HL-60/S4 (cell line): ENCODE measurements around the gene MTFMT.
"Not testable (repeated sequence)": the region's sequence is repeated elsewhere in the genome, so short reads cannot be mapped to it uniquely, and the experiment has no call there.

ENCODE experiments used
- in situ Hi-C: fragments of 300-500 bp; cut with MboI; formaldehyde crosslinking; loops from 2 replicates; pipeline ENCODE4 v1.14.3; 2022; ENCODE audit warnings: low sequenced_read_pairs

The MTFMT gene

DNA sequence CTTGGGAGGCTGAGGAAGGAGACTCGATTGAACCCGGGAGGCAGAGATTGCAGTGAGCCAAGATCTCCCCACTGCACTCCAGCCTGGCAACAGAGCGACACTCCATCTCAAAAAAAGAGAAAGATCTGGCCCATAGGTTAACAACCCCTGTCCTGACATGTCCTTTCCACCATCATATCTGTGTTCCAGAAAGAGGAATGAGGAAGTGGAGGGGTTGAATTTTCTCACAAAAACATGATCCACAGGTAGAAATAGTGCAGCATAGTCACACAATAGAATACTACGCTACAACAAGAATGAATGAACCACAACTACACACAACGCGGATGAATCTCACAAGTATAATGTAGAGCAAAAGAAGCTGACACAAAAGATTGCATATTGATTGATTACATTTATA is 11.0 kb upstream of the MTFMT start:
- in situ Hi-C loops = no loop called here

DNA sequence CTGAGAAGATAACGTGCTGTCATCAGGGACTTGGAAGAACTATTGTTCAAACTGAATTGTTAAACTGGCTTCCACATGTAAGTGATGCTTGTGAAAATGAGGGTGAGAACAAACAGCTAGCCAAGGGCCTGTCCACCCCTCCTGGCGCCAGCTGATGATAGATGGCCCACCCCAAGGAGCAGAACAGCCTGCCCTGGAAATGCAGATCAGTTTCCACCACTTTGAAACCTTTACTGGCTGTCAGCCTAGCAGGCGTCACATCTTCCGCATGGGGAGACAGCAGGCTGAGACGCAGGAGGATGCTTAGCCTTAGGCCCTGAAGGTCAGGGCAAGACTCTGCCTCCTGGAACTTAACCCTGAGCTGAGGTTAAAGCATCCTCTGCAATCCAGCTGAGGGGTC is 9.4 kb upstream of the MTFMT start:
- in situ Hi-C loops = no loop called here

DNA sequence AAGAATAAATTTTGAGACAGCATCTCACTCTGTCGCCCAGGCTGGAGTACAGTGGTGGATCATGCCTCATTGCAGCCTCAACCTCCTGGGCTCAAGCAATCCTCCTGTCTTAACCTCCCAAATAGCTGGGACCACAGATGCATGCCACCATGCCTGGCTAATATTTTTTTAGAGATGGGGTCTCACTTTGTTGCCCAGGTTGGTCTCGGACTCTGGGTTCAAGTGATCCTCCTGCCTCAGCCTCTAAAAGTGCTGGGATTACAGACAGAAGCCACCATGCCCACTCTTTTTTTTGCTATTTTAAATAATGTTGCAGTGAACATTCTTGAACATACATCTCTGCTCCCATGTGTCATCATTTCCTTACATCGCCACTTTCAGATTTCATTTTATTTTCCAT is 9.0 kb upstream of the MTFMT start:
- in situ Hi-C loops = no loop called here

DNA sequence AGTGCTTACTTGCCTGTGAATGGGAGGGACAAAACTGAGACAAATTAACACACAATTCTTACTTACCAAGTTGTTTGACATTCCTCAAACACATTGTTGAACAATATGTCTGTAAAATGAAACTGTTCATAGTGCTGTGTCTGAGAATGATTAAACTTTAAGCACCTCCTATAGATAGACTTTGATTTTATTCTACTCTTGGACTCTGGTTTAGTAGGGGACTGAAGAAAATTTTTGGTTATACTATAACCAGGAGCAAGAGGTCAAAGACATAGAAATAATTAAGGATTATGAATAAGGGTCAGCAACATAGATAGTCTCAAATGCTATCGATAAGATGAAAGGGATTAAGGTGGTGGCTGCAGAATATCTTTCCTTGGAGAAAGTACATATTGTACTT is 7.9 kb upstream of the MTFMT start:
- in situ Hi-C loops = no loop called here

DNA sequence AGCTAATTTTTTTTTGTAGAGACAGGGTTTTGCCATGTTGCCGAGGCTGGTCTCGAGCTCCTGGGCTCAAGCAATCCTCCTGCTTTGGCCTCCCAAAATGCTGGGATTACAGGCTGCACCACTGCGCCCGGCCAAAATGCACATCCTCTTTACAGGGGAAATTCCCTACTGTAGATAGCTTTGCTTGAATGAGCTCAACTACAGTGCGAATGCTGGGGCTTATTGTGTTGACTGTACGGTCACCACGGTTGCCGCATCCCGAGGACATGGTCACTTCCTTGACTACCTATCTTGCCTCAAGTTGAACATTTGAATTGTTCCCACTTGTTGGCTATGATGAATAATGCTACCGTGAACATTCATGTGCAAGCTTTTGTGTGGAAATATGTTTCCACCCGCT is 5.3 kb upstream of the MTFMT start:
- in situ Hi-C loops = no loop called here

DNA sequence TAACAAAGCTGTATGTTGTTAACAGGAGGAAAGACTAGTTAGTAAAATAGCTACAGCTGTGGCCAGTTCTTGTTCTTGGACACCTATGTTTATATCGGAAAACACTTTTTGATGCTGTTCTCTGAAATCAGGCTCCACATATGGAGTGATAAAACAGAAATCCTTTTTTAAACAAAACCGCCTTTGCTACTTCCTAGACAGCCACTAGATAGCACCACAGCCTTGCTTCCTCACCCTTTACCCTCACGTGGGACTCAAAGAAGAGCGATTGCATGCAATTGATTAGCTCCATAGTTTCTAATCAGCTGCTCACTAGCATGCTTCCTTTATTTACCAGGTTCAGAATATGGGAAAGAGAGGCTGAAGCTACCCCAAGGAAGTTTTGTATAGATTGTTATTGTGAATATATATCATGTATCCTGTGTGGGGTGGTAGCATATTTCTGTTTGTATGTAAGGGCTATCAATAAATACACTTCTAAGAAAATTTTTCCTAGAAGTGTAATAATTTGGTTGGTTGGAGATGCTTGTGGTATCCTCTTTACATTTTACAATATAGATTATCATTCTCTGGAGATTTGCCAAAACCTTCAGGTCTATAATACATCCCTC is 4.3 kb upstream of the MTFMT start:
- in situ Hi-C loops = no loop called here

DNA sequence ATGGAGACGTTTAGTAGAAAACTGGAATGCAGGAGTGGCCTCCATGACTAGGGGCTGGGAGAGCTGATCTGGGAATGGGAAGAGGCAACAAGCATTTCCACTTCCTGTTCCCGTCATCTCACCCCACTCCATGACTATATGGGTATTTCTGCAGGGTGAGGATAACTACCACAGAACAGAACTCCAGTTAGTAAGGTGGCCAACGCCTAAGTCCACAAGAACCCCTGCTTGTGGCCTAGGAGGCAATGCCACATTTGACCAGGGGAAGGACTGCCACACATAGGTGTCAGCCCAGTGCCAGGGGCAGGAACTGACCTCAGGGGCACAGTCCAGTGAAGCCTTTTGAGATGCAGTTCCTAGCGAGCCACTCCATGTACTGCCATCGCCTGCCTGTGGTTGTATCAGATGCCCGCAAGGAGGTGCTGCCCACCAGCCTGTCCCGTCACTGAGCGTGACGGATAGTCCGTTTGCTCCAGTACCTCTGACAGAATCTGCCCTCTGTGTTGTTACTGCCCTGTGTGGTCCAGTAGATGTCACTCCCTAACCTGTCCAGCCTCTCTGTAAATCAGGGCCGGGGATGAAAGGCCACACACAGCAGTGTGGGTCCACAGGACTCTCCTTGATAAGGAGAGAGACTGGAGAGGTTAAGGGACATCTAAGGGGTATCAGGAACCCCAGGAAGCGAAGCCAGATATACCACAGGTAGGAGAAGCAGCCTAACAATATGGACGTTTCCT is 3.5 kb upstream of the MTFMT start:
- in situ Hi-C loops = no loop called here

DNA sequence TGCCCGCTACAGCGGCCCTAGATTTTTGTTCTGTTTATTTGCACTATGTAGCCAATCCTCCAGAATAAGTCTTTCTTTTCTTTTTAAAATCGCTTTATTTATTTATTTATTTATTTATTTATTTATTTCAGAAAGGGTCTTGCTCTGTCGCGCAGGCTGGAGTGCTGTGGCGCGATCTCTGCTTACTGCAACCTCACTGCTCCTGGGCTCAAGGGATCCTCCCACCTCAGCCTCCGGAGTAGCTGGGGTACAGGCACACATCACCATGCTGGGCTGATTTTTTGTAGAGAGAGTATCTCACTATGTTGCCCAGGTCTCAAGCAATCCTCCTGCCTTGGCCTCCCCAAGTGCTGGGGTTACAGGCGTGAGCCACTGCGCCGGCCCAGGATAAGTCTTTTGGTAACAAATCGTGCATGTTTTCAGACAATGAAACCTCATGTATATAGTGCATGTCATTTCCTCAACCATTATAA is 333 bp upstream of the MTFMT start:
- in situ Hi-C loops = no loop called here

DNA sequence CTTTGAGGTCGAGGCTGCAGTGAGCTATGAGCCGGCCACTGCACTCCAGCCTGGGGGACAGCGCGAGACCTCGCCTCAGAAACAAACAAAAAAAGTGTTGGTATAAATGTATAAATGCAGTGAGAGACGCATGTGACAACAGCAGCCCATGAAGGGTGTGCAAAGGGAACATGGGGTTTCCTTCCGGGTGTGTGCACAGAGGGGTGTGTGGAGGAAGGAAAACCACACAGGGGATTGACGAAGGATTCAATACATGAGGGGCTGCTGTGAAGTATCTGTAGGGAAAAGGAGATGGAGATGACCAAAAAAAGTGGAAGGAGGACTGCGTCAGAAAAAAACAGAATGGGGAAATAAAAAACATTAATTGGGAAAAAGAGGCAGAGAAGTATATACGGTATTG is 1.1 kb downstream of the MTFMT start:
- in situ Hi-C loops = no loop called here

DNA sequence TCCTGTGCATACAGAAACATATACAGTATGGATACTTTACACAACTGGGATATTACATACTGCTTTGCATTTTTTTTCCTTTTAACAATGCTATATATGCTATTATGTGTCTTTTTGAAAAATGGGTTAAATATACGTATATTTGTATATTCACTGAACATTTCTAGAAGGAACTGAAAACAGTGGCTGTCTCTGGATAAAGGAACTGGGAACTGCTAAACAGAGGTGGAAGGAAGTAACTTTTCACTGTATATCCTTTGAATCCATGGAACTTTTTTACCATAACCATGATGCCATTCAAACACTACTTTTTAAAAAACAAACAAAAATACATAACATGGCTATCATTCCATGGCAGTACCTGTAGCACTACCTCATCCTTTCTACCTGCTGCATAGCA is 1.8 kb downstream of the MTFMT start:
- in situ Hi-C loops = no loop called here

DNA sequence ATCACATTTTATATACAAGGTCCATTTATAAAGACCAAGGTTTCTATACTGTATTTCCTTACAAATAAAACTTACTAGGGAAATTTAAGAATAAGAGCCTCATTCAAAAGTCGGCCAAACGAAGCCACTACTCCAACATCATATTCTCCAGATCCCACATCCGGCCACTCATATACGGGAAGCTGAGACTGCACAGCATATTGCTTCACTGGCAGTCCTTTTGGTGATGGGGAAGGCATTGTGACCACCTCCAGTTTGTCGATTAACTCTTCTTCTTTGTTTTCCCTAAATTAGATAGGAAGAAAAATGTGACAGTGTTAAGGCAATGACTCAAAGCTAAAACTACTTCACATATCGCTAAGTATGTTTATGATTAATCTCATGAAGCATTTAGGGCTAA is 2.7 kb downstream of the MTFMT start:
- in situ Hi-C loops = no loop called here

DNA sequence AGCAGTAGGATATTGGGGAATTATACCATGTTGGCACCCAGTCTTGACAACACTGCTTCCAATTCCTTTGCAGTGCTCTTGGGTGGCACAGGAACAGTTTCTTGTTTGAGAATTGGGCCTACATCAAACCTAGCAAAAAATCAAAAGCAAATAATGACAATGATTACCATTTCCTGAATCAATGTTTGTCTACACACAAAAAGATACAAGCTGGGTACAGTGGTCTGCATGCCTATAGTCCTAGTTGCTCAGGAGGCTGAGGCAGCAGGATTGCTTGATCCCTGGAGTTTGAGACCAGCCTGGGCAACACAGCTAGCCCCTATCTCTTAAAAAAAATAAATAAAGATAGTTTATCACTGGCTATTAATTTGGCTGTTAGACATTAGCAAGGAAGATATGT is 8.0 kb downstream of the MTFMT start:
- in situ Hi-C loops = no loop called here

DNA sequence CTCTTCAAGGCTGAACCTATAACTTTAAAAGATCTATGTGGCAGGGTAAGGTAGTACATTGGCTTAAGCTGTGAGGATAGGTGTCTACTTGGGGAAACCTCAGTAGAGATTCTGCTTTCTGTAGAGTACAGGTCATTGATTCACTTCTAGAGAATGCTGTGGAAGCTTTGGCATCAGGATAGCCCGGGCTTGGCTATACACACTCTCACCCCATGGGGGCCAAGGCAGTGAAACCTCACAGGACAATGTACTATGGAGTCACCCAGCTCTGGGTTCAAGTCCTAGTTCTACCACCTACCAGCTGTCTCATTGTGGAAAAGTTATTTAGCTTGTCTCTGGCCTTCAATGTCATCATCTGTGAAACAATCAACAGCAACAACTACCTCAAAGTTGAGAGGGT is 9.0 kb downstream of the MTFMT start:
- in situ Hi-C loops = no loop called here

DNA sequence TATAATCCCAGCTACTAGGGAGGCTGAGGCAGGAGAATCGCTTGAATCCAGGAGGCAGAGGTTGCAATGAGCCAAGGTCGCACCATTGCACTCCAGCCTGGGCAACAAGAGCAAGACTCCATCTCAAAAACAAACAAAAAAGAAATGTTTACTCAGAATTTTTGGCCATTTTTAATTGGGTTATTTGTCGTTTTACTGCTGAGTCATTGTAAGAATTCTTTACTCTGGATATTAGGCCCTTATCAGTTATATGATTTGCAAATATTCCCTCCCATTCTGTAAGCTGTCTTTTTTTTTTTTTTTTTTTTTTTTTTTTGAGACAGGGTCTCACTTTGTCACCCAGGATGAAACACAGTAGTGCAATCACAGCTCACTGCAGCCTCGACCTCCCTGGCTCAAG is 18.2 kb downstream of the MTFMT start:
- in situ Hi-C loops = not testable (repeated sequence)

DNA sequence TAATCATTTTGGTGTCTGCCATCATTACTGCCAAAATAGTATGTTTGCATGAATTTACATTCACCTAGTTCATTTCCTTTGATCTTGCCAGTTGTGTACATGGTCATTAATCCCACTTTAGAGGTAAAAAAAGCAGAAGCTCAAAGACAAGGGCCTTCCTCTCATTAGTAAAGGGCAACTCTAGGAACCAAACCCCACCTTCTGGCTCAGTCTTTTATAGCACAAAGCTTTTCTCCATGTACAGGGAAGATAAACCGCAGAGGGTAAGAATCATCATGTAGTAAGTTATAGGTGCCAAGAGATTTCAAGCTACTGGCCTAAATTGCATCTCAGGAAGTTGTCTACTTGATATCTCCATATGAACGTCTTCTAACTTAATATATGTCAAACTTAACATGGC is 20.5 kb downstream of the MTFMT start:
- in situ Hi-C loops = no loop called here

DNA sequence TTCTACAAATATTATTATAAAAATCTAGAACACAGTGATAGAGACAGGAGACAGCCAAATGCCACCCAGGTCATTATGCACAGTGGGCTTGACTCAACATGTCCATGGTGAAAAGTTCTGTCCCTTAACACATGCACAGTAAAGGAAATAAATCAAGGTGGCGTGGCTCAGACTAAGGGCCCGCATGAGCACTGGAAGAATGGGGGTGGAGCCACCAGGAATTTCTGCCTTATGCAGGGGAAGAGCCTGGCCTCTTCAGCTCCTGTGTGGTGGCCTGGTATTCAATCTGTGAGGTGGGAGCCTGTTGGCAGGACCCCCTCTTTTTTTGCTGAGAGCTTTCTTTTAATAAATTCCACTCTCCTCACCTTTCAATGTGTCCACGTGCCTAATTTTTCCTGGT is 22.6 kb downstream of the MTFMT start:
- in situ Hi-C loops = no loop called here

DNA sequence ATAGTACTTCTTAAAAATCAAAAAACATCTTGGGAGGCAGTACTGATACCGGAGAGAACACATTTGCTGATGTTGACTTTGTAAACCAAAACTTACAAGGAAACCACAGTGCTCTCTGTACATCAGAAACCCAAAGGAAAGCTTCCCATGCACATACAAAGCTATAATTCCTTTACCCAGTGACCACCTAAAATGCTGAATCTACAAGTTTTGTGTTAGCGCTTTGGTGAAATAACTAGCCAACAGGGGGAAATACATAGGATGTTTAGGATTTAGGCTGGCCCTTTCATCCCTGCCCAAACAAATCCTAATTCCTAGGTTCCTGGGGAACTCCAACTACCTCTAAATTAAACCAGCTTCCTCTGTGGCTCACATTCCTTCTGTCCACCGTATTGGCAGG is 24.4 kb downstream of the MTFMT start:
- in situ Hi-C loops = no loop called here

DNA sequence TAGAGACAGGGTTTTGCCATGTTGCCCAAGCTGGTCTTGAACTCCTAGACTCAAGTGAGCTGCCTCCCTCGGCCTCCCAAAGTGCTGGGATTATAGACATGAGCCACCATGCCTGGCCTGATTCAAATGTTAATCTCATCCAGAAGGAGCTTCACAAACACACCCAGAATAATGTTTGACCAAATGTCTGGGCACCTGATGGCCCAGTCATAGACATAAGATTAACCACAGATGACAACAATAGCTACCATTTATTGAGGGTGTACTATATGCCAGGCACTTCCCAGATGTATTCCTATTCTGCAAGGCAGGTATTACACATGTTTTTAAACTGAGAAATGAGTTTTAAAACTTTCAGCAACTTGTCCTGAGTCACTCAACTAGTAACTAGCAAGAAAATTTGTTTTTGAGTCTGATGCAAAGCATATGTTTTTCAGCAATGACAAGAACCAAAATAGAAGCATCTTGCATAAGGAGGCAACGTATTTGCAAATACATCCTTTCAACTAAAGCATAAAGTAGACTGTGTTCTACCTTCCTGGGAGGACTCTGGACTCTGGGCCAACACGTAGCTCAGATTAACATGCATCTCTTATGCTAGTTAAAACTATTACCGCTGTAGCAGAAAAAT is 31.6 kb downstream of the MTFMT start:
- in situ Hi-C loops = no loop called here

DNA sequence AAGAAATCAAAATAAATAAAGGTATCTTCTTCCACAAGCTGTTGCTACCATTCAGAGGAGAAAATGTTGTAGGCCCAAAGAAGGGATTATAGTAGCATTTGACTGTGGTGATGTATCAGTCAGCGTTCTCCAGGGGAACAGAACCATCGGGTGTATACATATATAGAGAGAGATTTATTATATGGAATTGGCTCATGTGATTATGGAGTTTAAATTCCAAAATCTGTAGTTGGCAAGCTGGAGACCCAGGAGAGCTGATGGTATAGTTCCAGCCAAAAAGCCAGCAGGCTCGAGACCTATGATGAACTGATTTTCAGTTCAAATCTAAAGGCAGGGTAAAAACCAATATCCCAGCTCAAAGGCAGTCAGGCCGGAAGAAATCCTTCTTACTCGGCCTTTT is 32.4 kb downstream of the MTFMT start:
- in situ Hi-C loops = no loop called here

DNA sequence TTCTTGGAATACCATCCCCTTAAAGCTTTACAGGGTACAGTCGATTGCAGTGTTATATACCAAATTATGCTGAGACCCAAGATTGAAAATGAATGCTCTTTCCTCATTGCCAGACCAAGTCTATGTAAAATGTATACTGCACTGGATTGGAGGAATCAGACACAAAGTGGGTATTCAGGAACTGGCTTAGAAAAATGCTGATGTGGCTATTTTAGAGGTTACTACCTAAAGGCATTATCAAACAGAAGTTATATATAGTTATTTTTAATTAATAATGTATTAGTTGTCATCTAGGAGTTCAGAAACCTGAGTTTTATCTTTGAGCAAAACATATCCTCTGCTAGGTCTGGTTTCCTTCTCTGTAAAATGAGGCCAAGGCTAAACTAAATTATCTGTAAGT is 36.1 kb downstream of the MTFMT start:
- in situ Hi-C loops = no loop called here

DNA sequence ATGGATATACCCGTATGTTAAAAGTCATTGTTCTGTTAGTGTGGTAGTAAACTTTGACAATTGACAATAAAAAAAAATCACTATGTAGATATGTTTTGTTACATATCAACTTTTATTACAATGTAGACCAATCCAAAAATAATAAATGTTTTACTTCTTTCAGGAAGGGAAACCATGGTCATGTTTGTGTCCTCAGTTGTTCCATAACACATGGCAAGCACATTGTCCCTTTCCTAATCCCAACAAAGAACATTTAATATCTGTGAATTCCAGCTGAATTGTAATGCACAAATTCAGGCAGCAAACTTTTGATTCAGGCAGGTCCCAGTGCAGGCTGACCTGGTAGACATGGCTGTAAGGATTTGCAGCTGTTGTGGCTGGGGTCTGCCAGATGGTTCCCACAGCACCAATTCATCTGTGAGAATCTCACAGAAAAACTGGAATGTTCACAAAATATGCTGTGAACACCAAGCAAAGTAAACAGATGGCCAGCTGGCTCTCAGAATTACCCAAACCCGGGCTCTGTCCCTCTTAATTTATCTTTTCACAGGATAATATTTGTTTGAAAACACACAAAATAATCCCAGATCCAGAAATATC is 37.8 kb downstream of the MTFMT start:
- in situ Hi-C loops = no loop called here

DNA sequence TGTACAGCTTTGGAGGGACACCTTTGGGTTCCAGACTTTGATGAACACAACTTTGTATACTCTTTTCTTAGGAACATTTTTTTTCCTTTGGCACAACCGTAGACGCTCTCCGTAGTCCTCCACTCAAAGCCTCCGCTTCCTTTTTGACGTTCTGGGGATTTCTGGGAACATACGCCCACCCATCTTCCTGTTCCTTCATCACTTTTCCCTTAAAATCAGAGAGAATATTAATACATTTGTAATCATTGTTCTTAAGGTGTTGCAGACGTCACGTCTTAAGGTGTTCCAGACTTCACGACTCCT is 39.3 kb downstream of the MTFMT start:
- in situ Hi-C loops = no loop called here
